Right ventricle myocardium inferior (tissue), 1 donor: ENCODE data around the gene GALNT2. TPM values are rescaled to one million over a fixed set of nuclear protein-coding genes. Genes with fewer than 3 reads are reported as not detected.

ENCODE experiments used
- ATAC-seq: fragments of 200-7000 bp; cut with Tn5 transposase; one replicate; pipeline ENCODE4 v1.9.1; 2020; ENCODE audit warnings: mild to moderate bottlenecking, moderate library complexity
- DNase-seq: peaks from one replicate; pipeline ENCODE4 v3.0.0; 2021; ENCODE audit errors: missing footprints
- intact Hi-C: fragments of 100-400 bp; cut with DNase I; formaldehyde crosslinking; loops from one replicate; pipeline ENCODE4 v1.11.0; 2022
- total RNA-seq: library from RNA; stranded (reverse); fragmentation: NEBNext Ultra II Directional; extraction: Animal tissue kit (Norgen Biotek cat#: 25700); gene quantifications from one replicate; pipeline ENCODE4 v1.2.1, GENCODE V29; 2021
- donor health status: DM: no; HTN: yes; CAD: no; lungs with severe emphysema.

GALNT2 gene
- total RNA-seq, 1 donor from 2014 or later, result 29.2 TPM

- DNase-seq (peak; percentile 96), ATAC-seq (peak; percentile 91)
- intact Hi-C loops, result no loop called here
Observed at GRCh38 chr1:230104395-230105244, 37.6 kb downstream of the GALNT2 start.

DNA sequence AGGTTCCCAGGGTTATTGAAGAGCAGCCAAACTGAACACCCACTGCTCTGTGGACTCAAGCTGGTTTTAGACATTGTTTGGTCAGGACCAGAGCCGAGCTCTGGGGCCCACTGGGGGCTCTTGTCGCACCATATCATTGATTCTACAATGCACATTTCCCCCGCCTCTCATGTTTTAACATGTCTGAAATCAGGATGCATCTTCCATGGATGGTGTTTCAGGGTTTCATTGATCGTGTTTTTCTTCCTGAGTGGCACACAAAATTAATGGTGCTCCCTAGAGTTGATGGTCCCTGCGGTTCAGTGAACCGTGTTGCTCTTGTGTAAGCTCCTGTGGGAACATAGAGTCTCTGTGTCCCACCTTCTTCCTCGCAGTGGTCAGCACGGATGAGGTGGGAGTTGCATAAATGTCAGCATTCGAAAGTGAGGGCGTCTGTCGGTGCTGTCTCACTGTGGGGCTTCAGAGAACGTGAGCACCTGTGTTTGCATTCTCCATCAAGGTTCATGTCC is 38.3 kb downstream of the GALNT2 start:
- intact Hi-C loops, result no loop called here
- ATAC-seq (no peak), DNase-seq (no peak)

DNA sequence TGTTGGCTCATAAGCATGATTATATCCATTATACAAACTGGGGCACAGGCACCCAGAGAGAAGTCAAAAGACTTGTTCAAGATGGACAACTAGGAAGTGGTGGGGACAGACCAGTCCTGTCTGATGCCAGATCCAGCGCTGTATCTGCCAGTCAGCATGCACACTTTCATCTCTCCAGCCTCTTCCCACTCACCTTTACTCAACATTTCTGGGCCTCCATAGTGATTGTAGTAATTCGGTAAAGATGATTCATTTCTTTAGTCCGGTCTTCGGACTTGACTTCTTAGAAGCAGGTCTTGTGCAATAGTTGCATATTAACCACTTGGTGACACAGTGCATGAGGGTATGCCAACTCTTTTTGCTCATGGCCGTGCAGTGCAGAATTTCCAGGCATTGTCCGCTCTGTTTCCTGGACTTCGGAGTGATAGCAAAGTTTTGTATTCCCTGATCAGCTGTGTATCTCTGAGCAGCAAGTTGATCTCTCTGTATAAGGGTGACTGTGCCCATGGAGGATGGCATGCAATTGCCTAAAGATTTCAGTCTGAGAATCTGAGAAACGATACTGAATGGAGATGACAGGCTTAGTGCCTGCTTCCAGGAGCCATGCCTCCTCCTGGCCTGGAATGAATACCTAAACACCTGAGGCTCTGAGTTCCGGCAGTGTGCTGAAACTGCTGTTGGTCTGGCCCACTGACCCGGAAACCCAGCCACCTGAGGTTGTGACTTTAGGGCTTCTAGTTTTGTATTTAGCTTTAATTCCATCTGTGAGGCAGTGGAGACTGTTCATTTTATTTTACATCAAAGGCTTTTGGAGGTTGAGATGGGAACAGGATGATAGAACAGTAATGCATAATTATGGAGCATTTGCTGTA is 39.0 kb downstream of the GALNT2 start:
- intact Hi-C loops, result no loop called here
- no peak for DNase-seq
- ATAC-seq, result peak; percentile 15

DNA sequence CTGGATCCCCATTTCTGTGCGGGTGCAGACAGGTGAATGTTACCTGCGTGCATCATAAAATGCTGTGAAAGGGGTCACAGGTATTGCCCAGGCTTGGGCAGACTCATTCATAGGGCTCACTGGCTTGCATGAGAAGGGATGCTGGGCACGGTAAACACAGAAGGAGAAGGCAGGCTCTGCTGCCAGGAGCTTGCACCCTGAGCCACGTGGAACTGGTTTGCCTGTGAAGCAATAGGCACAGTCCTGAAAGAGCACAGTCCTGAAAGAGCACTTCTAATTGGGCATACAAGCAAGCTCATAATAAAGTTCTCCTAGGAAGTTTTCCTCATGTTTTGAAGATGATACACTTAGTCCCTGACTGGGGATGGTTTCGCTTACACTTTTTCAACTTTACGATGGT is 40.9 kb downstream of the GALNT2 start:
- DNase-seq (no peak), ATAC-seq (no peak)
- intact Hi-C loops, result no loop called here

DNA sequence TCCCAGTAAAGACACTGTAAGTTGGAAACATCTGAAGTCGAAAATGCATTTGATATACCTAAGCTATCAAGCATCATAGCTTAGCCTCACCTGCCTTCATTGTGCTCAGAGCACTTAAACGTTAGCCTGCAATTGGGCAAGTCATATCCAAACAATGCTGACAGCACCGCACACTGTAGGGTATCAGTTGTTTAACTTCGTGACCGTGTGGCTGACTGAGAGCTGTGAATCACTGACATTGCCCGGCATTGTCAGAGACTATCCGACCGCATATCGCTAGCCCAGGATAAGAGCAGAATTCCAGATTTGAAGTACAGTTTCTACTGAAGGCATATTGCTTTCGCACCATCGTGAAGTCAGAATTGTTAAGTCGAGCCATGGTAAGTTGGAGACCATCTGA is 41.5 kb downstream of the GALNT2 start:
- intact Hi-C loops, result no loop called here
- ATAC-seq (no peak), DNase-seq (no peak)

DNA sequence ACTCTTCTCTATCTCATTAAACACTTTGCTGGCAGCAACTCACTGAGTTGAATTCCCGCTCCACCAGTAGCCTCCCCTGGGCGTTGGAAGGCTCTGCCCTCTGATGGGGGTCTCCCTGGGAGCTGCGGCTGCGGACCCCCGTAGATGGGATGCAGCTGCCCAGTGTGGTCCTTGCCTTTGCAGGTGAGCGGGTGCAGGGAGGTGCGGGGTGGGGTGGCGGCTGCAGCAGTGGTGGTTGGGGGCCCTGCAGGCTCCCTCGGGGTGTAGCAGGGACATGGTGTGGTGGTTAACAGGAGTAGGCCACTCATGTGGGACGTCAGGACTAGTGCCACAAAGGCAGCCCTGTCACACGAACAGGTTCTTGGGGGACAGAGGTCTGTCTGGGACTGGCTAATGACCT is 42.0 kb downstream of the GALNT2 start:
- intact Hi-C loops, result no loop called here

GRCh38 chr1:230109895-230110667 is 43.0 kb downstream of the GALNT2 start:
- ATAC-seq, result no peak
- DNase-seq, result no peak
- intact Hi-C loops, result no loop called here

More for the DNA sequence above, 42.0 kb downstream of the GALNT2 start:
- ATAC-seq, result no peak
- DNase-seq, result no peak

GRCh38 chr1:230110971-230111370 is 43.9 kb downstream of the GALNT2 start:
- ATAC-seq (no peak), DNase-seq (no peak)
- intact Hi-C loops, result no loop called here

DNA sequence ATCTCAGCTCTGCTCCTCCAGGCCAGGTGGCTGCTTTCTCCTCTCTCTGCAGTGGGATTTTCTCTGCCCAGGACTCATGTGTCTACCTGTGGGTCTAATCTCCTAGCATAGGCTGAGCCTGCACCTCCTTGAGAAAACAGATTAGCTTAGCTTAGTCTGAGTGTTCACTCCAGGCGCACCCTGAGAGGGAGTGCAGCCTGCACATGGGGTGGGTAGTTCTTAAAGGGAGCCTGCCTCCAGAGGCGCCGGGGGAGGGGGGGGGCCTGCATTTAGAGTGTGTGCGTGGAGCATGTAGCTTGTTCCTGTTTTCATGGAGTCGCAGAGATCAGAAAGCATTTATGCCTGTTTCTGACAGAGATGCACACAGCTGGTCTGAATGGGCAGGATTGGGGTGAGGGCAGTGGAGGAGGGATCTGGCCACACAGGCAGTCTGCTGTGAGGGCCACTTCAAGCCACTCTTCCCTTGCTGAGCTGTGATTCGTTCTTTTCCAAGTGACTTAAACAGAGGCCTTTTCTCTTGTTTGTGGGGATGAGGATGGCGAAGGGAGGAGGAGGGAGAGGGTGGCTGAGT is 45.2 kb downstream of the GALNT2 start:
- no peak for ATAC-seq
- intact Hi-C loops, result no loop called here

DNA sequence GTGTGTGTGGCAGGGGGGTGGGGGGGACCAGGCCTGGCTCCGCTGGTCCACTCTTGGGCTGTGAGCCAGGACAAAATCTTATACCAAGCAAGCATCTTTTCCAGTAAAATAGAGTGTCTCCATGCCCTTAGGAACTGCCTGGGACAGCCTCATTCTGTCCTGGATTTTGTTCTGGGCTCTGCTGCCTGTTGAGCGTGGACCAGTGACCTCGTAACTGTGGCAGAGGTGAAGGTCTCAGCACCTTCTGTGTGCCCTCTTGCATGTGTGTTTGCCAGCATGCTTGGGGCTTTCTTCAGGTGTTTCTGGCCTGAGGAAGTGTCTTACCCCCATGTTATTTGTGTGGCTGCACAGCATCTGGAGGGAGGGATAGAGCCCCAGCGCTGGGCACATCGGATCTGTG is 45.7 kb downstream of the GALNT2 start:
- DNase-seq (no peak), ATAC-seq (no peak)
- intact Hi-C loops, result no loop called here

More for the DNA sequence above, 45.2 kb downstream of the GALNT2 start:
- DNase-seq, result no peak

DNA sequence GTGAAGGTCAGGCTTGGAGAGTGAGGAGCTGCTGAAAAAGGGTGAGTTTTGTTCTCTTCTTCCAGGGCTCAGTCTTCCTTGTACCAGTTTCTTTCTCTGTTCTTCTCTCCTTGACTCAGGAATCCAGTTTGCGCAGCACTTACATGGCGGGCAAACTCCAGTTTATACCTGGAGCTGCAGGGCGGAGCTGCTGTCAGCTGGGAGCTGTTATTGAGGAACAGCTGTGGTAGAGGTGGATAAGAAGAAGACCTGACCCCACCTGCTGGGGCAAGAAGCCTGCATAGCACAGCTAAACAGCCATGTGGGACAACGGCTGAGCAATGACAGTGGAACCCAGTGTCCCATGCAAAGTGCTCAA is 46.2 kb downstream of the GALNT2 start:
- no peak for DNase-seq
- no peak for ATAC-seq
- intact Hi-C loops, result no loop called here

- intact Hi-C loops, result no loop called here
- ATAC-seq (peak; percentile 83), DNase-seq (no peak)
Observed at GRCh38 chr1:230113593-230114236, 46.7 kb downstream of the GALNT2 start.

GRCh38 chr1:230114237-230114651 is 47.2 kb downstream of the GALNT2 start:
- intact Hi-C loops, result no loop called here
- ATAC-seq, result peak; percentile 41
- no peak for DNase-seq

DNA sequence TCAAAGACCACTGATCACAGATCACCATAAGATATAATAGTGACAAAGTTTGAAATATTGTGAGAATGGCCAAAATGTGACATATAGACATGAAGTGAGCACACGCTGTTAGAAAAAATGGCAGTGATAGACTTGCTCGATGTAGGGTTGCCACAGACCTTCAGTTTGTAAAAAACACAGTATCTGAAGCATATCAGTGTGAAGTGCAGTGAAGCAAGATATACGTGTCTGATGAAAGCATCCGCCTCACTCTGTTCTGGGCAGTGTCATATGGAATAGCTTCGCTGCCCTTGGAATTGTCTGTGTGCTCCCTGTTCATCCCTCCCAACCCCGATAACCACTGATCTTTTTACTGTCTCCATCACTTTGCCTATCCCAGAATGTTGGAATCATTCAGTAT is 50.7 kb downstream of the GALNT2 start:
- ATAC-seq, result no peak
- intact Hi-C loops, result no loop called here
- no peak for DNase-seq

- ATAC-seq (no peak), DNase-seq (no peak)
- intact Hi-C loops, result no loop called here
Observed at GRCh38 chr1:230119340-230119739, 52.3 kb downstream of the GALNT2 start.

DNA sequence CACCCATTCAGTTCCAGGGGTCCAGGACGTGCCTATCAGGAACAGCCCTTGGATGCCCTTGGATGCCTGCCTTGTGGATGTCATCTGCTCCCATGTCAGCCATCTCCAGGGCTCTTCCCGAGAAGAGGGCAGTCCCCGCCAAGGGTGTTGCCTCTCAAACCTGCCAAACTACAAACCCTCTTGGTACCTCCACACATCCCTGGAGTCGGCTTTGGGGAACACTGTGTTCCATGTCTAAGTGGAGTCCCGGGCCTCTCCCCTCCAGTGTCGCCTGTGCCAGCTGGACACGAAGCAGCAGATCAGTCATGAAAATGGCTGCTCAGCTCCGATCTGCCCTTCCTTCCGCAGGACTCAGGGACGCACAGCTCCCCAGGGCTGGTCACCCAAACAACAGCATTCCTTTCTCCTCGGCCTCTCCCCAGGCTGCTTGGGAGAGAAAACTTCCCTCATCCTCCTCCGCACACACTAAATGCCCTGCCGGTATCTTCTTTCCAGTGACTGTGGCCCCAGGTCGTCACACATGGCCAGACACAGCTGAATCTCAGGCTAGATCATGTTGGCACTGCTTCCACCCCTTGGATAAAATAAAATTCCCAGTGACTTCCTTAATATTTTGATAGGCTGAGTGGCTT is 53.4 kb downstream of the GALNT2 start:
- intact Hi-C loops, result no loop called here
- DNase-seq (peak; percentile 81), ATAC-seq (peak; percentile 91)

DNA sequence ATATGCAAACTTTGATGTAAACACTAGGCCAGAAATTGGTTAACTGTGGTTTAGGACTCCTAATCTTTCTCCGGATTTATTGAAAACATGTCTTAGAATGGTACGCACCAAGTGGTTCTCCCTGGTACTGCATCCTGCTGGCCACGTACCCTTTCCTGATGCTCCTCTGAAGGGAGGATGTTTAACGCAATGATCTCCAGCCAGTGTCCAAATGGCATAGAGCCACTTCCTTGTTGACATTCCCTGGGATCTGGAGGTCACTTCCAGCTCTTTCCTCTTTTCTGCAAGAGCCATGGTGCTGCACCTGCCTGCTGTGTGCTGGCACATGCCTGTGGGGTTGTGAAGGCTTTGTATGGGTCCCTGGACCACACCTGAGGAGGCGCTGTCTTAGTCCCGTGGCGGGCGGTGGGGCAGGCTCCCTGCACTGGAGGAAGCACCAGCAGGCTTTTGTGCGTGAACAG is 53.9 kb downstream of the GALNT2 start:
- intact Hi-C loops, result no loop called here
- no peak for DNase-seq
- ATAC-seq, result no peak

DNA sequence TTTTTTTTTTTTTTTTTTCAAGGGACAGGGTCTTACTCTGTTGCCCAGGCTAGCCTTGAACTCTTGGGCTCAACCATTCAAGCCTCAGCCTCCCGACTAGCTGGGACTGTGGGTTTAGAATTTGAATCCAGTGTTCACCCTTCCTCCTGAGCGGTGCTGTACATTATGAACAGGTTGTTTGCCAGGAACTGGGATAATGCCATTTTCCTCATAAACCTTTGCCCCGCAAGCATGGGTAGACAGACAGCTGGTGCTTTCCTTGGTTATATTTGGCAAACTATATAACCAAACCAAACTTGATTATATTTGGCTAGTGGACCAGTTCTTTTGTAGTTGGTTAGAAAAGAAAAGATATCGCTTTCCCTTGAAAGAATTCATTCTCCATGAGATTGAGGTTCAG is 54.9 kb downstream of the GALNT2 start:
- ATAC-seq, result no peak
- intact Hi-C loops, result no loop called here
- DNase-seq, result no peak
